ENCODE data around the gene GPR15LG.
A peak's percentile ranks its signal among the peaks of the same experiment; 100 is the strongest.
"Not testable (repeated sequence)": the region's sequence is repeated elsewhere in the genome, so short reads cannot be mapped to it uniquely, and the experiment has no call there.

Gene GPR15LG

DNA sequence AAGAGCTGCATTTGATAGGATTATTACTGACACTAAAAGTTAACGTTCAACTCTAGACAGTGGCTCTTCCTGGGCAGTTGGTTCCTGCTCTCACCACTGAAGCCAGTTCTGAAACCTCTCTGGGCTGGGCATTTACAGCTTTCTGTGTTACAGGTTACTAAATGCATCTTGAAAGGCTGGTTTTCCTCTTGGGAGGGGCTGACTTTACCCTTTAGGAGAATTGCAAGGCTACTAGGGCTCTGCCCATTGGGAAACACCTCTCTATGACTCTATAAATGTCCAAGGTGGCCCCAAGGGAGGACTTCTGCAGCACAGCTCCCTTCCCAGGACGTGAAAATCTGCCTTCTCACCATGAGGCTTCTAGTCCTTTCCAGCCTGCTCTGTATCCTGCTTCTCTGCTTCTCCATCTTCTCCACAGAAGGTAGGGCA, at the start of gene GPR15LG:
TSS of gene GPR15LG (plus strand) at position 301 of the 429 bp plus-strand sequence. CDS start at position 352, 51 bp downstream.
- DNase-seq = no peak

DNA sequence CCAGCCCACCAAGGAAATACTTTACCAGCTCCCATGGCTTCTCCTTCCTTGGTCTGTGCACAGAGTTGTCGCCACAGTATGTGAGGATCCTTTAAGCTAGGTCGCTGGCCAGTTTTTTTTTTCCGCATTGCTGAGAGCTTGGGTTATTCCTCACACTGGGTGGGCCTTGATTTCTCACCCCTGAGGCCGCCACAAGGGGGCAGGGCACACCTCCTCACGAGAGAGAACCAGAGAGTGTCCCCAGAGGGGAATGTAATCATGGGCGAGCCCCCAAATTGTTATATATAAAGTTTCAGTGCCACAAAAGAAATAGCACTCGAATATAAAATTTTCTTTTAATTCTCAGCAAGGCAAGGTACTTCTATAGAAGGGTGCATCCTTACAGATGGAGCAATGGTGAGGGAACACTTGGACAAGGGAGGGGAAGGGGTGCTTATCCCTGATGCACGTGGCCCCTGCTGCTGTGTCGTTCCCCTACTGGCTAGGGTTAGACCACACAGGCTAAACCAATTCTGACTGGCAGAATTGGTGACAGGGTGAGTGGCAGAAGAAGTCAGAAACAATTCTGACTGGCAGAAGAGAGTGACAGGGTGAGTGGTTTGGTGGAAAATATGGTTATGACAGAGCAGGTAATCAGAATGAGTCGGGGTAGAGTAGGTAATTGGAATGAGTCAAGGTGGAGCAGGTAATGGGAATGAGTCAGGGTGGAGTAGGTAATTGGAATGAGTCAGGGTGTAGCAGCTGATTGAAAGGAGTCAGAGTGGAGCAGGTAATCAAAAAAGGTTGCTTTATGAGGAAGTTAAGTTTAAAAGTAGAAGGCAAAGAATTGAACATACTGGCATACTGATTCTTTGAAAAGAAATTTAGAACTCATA, 47.5 kb upstream of the GPR15LG start:
- not testable (repeated sequence) for DNase-seq

DNA sequence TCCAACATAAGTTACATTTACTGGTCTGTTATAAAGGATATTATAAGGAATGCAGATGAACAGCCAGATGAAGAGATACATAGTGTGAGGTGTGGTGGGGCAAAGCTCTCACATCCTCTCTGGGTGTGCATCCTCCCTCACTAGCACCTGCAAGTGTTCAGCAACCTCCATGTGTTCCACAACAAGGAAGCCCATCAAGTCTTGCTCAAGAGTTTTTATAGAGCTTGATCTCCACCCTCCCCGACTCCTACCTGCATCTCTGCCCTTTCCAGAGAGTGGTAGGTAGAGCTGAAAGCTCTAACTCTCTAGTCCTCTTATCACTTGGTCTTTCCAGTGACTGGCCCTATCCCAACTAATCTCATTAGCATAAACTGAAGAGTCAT, 46.8 kb upstream of the GPR15LG start:
- DNase-seq = no peak

DNA sequence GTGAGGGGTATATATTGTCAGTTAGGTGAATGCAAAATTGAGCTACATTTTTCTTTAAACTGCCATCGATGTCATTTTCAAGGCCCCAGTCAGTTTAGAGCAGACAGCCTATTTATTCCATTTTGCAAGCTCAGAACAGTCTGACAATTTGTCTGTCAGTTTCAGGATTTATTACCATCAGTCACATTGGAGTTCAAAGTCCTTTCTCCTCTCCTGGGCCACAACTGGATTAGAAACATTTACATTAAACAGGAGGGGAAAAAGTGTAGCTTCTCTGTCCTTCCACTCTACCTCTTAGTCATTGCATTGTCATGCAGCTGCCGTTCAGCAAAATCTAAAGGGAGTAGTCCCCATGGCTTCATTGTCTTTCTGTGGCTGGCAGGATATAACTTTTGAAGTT, 37.8 kb upstream of the GPR15LG start:
- no peak for DNase-seq

DNA sequence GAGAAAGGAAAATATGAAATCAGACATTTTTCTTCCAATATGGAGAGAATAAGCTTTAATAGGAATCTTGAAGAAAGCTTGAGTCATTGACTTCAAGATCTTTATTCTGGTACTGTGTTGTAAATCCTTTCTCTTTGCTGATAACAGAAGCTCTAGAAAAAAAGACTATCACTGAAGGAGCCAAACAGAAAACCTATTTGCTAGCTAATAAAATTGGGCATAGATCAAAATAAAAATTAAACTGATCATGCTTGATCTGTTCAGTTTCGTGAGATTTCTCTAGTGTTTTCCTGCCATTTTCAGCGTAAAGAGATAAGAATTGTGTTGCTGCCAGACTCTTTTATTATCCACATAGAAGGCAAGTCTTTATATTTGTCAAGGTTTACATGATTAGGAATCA, 35.8 kb upstream of the GPR15LG start:
- no peak for DNase-seq

DNA sequence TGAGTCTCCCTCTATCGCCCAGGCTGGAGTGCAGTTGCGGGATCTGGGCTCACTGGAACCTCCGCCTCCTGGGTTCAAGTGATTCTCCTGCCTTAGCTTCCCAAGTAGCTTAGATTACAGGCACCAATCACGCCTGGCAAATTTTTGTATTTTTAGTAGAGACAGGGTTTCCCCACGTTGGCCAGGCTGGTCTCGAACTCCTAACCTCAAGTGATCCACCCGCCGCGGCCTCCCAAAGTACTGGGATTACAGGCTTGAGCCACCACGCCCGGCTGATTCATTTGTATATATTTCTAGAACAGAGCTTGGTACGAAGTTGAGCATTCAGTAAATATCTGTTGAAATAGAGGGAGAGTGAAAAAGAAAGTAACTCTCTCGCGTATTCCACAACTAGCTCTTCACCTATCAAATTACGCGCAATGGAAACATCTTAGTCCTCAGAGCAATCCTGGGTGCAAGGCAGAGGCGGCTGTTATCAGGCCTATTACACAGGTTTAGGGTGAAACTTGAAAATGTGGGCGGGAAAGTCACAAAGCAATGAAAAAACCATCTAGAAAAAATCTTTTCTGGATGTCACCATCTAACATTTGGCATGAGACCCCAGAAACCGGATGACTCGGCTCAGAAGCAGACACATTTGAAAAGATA, 35.0 kb upstream of the GPR15LG start:
- DNase-seq = peak; percentile 69

DNA sequence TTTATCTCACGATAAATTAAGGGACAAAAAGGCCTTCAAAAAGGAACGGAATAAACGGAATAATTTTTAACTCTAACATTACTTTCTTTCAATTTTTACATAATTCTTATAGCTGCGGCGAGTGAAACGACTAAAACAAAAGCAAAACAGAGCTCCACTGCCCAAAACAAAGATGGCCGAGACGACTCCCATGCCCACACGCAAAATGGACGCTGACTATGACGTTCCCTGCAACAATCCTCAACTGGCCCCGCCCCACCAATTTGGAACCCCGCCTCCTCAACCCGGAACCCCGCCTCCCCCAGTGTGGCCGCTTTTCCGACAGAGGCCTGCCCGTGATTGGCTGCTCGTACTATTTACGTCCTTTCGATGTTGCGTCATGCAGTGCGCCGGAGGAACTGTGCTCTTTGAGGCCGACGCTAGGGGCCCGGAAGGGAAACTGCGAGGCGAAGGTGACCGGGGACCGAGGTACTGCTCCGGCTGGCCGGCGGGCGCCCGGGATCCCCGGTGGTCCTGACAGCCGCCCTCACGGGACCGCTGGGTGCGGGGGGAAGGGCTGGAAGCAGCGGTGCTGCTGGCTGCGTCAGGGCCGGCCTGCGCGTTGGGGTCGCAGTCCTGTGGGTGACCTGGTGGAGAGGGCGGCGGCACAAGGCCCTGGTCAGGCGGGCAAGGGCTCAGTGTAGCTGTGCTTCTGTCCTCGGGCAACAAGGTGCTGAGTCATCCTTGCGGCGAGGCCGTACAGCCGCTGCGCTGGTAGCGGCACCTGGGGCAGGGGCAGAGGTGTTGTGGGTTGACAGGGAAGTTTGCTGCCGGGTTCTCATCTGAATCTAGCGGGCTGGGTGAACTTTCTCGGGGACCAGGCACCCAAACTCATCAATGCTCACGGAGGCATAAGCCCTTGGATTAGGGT, 34.2 kb upstream of the GPR15LG start, which contains the start of gene GHITM:
TSS of gene GHITM (plus strand) at position 384 of the 910 bp plus-strand sequence. CDS start 1,992 bp downstream, outside the sequence.
- peak; percentile 99 for DNase-seq

DNA sequence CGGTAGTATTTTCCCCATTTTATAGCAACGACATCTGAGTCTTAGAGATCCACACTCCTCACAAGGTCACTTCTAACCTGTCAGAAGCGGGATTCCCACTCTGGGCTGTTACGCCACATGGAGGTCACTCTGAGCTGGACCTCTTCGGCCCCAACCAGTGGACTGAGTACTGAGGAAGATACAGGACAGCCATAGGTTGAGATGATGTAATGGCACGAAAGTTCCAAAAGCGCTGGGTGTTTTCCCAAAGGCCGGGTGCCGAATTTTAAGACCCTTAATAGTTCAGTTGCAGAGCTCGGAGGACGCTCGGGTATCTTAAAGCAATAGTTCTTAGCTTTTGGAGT, 33.6 kb upstream of the GPR15LG start:
- no peak for DNase-seq

DNA sequence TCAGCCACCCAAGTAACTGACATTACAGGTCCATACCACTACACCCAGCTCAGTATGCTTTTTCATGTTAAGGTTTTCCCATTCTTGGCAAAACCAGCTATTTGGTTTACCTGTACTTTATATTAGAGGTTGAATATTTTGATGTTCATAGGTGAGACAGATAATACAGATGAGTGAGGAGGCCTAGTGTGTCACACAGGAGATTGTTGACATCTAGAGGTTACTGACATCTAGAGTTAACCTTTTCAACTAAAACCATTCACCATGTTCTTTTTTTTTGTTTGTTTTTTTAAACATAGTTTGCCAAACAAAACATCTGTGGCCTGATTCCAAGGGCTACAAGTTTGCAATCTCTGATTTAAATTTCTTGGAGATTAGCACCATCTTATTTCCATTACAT, 26.3 kb upstream of the GPR15LG start:
- no peak for DNase-seq

DNA sequence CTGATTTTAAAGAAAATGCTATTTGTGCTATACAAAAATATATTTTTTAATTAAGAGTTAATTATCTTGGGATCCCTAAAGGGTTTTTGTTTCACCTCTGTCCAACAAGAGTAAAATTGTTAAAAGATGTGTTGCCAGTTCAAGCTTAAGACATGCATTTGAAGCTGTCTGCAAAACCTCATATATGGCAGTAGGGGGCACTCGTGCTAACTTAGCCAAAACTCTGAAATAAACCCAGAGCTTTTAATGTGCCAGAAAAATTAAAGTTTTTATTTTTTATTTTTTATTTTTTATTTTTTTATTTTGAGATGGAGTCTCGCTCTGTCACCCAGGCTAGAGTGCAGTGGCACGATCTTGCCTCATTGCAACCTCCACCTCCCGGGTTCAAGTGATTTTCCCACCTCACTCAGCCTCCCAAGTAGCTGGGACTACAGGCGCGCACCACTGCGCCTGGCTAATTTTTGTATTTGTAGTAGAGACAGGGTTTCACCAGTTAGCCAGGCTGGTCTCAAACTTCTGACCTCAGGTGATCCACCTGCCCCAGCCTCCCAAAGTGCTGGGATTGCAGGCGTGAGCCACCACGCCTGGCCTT, 25.5 kb upstream of the GPR15LG start:
- DNase-seq = peak; percentile 39

DNA sequence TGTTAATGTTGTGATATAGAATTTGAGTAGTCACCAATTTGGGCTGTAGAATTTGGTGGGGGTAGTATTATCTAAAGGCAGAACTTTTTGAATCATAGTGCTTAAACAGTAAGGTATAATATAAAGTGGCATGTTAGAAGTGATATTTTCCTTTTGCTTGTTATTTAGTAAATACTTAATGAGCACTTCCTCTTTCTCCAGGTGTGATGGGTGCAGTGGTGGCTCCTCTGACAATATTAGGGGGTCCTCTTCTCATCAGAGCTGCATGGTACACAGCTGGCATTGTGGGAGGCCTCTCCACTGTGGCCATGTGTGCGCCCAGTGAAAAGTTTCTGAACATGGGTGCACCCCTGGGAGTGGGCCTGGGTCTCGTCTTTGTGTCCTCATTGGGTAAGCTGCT, 23.7 kb upstream of the GPR15LG start:
- DNase-seq = no peak

DNA sequence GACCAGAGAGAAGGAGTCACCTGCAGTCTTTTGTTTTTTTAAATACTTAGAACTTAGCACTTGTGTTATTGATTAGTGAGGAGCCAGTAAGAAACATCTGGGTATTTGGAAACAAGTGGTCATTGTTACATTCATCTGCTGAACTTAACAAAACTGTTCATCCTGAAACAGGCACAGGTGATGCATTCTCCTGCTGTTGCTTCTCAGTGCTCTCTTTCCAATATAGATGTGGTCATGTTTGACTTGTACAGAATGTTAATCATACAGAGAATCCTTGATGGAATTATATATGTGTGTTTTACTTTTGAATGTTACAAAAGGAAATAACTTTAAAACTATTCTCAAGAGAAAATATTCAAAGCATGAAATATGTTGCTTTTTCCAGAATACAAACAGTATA, 20.8 kb upstream of the GPR15LG start:
- no peak for DNase-seq

DNA sequence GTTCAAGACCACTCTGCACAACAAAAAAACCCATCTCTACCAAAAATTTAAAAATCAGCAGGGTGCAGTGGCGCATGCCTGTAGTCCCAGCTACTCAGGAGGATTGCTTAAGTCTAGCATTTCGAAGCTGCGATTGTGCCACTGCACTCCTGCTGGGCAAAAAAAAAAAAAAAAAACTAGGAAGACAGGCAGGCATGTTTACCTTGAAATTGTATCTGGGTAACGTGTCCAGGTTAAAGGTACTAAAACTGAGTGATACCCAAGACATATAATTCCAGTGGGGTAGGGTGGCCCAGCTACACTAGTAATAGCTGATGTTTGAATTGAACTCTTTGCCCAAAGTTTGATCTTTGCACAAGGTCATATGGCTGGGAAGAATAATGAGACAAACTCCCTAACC, 18.1 kb upstream of the GPR15LG start:
- DNase-seq = no peak

DNA sequence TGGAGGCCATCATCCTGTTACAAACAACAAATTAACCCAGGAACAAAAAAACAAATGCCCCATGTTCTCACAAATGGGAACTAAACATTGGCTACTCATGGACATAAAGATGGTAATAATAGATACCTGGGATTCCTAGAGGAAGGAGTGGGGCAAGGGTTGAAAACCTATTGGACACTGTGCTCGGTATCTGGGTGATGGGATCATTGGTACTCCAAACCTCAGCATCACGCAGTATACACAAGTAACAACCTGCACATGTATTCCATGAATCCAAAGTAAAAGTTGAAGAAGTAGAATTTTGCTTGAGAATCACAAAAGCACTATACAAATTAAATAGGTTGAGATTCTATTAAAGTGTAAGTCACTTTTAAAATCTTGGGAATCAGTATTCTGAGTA, 17.6 kb upstream of the GPR15LG start:
- no peak for DNase-seq

DNA sequence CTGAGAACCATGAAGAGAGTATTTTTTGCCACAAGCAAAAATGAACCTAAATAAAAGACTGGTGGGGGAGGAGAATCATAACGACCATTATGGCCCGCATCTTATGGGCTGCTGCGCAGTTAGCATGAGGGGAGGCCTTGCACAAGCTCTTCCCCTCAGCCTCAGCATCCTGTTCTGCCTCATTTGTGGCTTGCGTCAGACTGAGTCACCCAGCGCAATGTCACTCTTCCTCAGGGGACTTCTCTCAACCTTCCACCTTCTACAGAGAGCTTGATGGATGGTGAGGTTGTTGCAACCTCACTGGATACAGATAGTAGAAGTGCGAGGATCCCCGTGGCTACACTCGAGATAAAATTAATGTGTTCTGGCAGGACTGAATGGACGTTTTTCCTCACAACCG, 16.8 kb upstream of the GPR15LG start:
- peak; percentile 35 for DNase-seq

DNA sequence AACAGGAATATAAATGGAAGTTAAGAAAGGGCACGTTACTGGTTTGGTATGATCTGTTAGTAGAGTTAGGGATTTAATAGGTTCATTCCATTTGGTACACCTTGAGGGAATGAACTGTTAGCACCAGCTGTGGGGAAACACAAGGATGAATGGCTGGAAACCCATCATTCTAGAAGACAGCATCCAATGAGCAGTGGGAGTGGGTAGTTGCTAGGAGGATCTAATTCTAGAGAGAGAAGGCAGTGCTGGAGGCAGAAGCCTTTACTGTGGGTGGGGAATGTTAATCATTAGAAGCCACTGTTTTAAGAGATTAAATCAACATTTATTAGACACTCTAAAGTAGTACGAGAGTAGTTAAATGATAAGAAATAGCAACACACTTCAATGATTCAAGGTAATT, 15.5 kb upstream of the GPR15LG start:
- no peak for DNase-seq

DNA sequence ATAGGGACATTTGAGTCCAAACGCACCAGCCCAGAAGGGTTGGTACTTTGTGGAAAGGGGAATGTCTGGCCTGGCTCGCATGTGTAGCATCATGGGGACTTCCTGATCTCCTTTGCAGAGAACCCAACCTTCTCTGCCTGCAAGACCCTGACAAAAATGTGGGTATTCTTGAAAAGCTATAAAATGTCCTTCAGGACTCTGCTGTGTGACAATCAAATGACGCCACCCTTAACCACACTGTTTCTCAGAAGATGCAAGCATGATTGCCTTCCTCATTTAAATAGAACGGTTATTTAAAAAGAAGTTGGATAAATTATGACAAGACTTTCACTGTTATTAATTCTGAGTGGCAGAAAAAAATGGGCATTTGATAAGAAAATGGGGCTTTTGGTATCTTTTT, 15.1 kb upstream of the GPR15LG start:
- no peak for DNase-seq

DNA sequence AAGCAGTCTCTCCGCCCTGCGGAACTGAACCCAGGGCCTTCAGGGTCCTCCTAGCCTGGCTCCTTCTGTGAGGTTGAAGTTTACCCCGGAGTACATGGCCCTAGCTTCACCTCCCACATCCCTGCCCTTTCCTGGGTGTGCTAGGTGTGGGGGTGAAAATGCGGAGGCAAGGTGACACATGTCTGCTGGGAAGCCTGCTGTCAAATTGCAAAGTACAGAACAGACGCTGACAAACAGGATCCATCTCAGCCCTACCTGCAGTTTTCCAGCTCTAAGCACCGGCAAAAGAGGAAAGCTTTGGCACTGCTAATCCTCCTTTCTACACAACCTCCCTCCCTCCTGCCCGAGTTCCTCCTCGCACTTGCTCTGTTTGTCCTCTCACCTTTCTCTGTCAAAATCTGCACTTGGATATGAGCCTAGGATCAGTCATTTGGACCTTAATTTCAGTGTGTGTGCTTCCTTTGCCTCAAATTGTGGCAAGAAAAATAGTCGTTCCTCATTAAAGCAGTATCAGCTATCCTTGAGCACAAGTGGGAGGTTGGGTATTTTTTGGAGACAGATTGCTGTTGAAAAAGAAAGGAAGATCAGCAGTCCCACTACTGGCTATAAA, 14.4 kb upstream of the GPR15LG start:
- no peak for DNase-seq

DNA sequence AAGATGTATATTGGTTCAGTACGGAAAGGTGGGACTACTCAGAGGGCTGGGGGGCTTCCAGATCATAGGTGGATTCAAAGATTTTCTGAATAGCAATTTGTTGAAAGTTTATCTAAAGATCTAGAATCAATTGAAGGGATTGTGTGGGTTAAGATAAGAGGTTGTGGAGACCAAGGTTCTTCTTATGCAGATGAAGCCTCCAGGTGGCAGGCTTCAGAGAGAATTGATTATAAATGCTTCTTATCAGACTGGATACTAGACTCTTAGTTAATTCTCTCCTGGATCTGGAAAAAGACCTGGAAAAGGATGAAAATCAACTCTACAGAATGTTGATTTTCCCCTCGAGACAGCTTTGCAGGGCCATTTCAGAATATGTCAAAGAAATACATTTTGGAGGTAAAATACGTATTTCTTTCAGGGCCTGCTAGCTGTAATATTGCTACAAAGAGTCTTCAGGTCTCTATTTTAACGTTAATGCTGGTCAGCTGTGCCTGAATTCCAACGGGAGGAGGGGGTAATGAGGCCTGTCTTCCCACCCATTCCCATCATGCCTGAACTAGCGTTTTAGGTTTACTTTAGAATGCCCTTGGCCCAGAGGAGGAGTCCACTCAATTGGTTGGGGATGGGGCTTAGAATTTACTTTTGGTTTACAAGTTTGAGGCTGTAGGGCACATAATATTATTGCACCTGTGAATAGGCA, 12.8 kb upstream of the GPR15LG start:
- DNase-seq = no peak

DNA sequence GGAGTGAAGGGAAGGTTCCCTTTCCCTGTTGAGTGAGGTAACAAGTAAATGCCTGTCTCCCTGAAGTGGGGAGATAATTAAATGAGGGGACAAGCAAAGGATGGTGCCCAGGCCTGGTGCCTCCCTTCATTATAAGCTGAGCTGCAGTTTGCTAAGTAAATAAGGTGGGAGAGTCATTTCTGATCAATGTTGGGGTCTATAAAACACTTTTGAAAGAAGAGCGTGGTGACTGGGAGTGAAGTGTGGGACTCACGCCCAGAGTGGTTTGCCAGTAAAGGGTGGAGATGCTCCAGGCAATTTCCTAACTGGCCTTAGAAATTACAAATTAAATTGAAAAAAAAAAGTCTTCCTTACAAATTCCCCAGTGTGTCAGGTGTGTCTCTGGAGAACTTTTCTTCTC, 9.6 kb upstream of the GPR15LG start:
- no peak for DNase-seq

DNA sequence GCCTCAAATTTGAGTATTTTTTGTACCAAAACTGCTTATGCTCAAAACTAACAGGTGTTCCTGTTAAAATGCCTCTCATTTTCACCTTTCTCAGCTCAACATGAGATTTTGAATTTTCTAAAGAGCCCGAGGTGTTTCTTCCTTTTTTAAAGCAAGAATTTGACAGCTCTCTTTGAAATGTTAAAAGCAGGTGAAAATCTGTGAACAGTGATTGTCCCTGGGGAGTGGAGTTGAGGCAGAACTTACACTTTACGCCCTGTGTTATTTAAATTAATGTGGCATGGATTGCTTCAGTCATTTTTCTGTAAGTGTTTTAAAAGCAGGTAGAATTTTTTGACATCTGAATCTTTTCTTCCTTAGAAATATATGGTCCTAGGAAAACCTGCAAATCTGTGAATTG, 9.2 kb upstream of the GPR15LG start:
- no peak for DNase-seq
